ENCODE data around the gene NUBPL.

DNA sequence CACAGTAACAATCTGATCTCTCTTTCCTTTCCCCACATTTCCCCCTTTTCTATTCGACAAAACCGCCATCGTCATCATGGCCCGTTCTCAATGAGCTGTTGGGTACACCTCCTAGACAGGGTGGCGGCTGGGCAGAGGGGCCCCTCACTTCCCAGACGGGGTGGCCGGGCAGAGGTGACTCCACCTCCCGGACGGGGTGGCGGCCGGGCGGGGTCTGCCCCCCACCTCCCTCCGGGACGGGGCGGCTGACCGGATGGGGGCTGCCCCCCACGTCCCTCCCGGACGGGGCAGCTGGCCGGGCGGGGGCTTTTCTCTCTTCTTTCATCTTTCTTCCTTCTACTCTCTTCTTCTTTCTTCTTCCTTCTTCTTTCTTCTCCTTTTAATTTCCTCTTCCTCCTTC lies 1.3 kb upstream of the NUBPL start:
- TF ChIP-seq, protein P1, sequence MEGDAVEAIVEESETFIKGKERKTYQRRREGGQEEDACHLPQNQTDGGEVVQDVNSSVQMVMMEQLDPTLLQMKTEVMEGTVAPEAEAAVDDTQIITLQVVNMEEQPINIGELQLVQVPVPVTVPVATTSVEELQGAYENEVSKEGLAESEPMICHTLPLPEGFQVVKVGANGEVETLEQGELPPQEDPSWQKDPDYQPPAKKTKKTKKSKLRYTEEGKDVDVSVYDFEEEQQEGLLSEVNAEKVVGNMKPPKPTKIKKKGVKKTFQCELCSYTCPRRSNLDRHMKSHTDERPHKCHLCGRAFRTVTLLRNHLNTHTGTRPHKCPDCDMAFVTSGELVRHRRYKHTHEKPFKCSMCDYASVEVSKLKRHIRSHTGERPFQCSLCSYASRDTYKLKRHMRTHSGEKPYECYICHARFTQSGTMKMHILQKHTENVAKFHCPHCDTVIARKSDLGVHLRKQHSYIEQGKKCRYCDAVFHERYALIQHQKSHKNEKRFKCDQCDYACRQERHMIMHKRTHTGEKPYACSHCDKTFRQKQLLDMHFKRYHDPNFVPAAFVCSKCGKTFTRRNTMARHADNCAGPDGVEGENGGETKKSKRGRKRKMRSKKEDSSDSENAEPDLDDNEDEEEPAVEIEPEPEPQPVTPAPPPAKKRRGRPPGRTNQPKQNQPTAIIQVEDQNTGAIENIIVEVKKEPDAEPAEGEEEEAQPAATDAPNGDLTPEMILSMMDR (IDR thresholded peaks at IDR 0.05) = no peak
- TF ChIP-seq TCF7L2 (IDR thresholded peaks at IDR 0.05; ENCODE audit: low read depth, low read length) = no peak
